ENCODE results near the gene TMED10.
A peak's percentile ranks its signal among the peaks of the same experiment; 100 is the strongest.

Gene TMED10

DNA sequence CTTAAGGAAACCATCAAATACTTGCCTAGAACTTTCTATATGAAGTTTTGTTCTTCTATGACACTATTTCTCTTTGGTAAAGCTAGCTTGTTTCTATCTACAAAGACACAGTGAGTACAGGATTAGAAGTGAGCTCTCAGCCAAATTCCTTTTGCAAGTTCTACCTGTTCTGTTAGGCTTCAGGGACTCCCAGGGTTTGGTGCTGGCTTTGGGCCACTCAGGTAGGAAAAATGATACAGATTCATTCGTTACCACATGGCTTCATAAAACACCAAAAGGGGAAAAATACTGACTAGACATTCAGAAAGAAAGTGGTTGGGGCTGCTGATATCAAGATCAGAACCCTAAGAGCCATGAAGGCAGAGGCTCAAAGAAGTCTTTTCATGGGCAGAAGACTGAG lies 93.1 kb downstream of the TMED10 start:
- H3K36me3 Mint-ChIP-seq (ENCODE audit: low read depth): peaks cover 52% of the 10 kb centered on the region
- peaks cover 19% of the 10 kb centered on the region for H3K4me1 Mint-ChIP-seq
- TF ChIP-seq, protein P1, sequence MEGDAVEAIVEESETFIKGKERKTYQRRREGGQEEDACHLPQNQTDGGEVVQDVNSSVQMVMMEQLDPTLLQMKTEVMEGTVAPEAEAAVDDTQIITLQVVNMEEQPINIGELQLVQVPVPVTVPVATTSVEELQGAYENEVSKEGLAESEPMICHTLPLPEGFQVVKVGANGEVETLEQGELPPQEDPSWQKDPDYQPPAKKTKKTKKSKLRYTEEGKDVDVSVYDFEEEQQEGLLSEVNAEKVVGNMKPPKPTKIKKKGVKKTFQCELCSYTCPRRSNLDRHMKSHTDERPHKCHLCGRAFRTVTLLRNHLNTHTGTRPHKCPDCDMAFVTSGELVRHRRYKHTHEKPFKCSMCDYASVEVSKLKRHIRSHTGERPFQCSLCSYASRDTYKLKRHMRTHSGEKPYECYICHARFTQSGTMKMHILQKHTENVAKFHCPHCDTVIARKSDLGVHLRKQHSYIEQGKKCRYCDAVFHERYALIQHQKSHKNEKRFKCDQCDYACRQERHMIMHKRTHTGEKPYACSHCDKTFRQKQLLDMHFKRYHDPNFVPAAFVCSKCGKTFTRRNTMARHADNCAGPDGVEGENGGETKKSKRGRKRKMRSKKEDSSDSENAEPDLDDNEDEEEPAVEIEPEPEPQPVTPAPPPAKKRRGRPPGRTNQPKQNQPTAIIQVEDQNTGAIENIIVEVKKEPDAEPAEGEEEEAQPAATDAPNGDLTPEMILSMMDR (IDR thresholded peaks at IDR 0.05; ENCODE audit: unreplicated experiment in 3 of 3): no peak
- no peaks in the 10 kb centered on the region for H3K27me3 Mint-ChIP-seq (ENCODE audit: low read depth)
- no peak overlapping the region for H3K4me3 Mint-ChIP-seq
- no peaks in the 10 kb centered on the region for H3K9me3 Mint-ChIP-seq
- H3K27ac Mint-ChIP-seq: peak overlapping the region in 2 of 3 experiments; percentile 82 to 96

DNA sequence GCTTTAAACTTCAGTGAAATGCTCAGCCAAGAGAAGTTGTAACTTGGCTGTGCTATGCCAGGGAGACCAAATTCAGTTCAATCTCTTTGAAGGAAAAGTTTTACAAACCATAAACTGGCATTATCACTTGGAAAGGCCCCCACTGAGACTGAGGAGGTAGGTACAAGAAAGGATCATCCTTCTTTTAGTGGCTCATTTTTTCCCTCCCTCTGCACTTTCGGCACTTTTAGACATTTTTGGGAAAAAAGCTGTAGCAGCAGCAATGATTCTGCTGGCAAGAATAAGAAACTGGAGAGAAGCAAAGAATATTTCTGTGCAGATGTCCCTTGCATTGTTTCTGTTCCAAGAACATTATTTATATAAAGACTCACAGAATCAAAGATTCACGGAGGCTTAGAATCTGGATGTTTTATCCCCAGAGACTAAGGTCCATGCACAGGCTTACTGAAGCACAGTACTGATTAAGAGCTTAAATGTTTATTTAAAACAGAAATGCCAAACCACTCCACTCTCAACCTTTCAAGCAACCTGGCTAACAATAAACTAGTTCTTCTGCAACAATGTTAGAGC lies 94.7 kb downstream of the TMED10 start:
- no peaks in the 10 kb centered on the region for H3K27me3 Mint-ChIP-seq (ENCODE audit: low read depth)
- peaks cover 19% of the 10 kb centered on the region for H3K4me1 Mint-ChIP-seq
- H3K9me3 Mint-ChIP-seq: no peaks in the 10 kb centered on the region
- TF ChIP-seq, protein P1 (IDR thresholded peaks at IDR 0.05; ENCODE audit: unreplicated experiment in 3 of 3): no peak
- H3K4me3 Mint-ChIP-seq: peak overlapping the region in 1 of 3 experiments; percentile 26
- H3K27ac Mint-ChIP-seq: peak overlapping the region; percentile 82 to 97 (median 96)
- peaks cover 44% of the 10 kb centered on the region for H3K36me3 Mint-ChIP-seq (ENCODE audit: low read depth)
